Measurements from ENCODE around the gene ADAMTS18.

DNA sequence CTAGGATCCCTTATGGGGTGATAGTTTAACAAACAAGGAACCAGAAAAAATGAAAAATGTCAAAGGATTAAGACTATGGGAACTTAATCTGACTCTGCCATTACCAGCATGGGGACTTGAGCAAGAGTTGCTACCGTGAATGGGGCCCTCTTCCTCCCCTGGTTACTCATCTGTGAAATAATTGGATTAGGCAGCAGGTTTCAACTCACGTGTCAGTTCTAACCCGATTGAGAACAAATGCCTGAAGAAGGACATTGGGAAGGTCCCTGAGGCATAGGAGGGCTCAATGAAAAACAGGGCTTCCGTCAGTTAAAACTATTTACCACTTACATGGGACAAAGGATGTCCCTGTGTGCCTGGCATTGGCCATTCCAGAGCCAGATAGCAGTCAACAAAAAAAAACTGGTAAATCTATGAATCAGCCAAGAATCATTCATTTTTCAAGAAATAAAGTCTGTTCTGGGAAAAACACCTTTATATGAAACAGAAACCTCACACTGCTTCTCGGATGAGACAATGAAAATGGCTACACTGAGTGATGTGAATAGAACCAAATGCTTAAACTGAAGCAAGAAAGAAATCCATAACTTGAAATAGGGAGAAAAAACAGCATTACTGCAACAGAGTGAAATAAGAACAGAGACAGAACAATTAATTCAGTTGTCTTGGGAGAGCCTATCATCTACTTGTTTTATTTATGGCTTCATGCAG is 104.3 kb downstream of the ADAMTS18 start:
- no peak for TF ChIP-seq POLR2A (IDR thresholded peaks at IDR 0.05)
- TF ChIP-seq, protein P1, sequence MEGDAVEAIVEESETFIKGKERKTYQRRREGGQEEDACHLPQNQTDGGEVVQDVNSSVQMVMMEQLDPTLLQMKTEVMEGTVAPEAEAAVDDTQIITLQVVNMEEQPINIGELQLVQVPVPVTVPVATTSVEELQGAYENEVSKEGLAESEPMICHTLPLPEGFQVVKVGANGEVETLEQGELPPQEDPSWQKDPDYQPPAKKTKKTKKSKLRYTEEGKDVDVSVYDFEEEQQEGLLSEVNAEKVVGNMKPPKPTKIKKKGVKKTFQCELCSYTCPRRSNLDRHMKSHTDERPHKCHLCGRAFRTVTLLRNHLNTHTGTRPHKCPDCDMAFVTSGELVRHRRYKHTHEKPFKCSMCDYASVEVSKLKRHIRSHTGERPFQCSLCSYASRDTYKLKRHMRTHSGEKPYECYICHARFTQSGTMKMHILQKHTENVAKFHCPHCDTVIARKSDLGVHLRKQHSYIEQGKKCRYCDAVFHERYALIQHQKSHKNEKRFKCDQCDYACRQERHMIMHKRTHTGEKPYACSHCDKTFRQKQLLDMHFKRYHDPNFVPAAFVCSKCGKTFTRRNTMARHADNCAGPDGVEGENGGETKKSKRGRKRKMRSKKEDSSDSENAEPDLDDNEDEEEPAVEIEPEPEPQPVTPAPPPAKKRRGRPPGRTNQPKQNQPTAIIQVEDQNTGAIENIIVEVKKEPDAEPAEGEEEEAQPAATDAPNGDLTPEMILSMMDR (IDR thresholded peaks at IDR 0.05), result no peak

All from prostate gland (tissue), 2 donors.